ENCODE data around the gene TTLL8. TPM values are rescaled to one million over a fixed set of nuclear protein-coding genes. Genes with fewer than 3 reads are reported as not detected.

The TTLL8 gene
- total RNA-seq, 1 donor from 2014 or later: not detected

- TF ChIP-seq CTCF (conservative IDR thresholded peaks at IDR 0.05): no peak
- Mint-ChIP-seq H3K4me3 (no peak overlapping the region), H3K36me3 (ENCODE audit: low read depth) (no peaks in the 10 kb centered on the region), H3K4me1 (peaks cover 7% of the 10 kb centered on the region), H3K27ac (ENCODE audit: unreplicated experiment) (no peak overlapping the region), H3K9me3 (no peaks in the 10 kb centered on the region), H3K27me3 (ENCODE audit: low read depth) (no peaks in the 10 kb centered on the region)
- no peak for DNase-seq (ENCODE audit: low read depth, low spot score)
Observed at GRCh38 chr22:50076646-50077535, 18.8 kb upstream of the TTLL8 start.

GRCh38 chr22:50074551-50075530 is 16.7 kb upstream of the TTLL8 start:
- no peaks in the 10 kb centered on the region for H3K9me3 Mint-ChIP-seq
- no peak overlapping the region for H3K27ac Mint-ChIP-seq (ENCODE audit: unreplicated experiment)
- TF ChIP-seq CTCF (conservative IDR thresholded peaks at IDR 0.05): no peak
- peaks cover 7% of the 10 kb centered on the region for H3K4me1 Mint-ChIP-seq
- H3K27me3 Mint-ChIP-seq (ENCODE audit: low read depth): no peaks in the 10 kb centered on the region
- H3K4me3 Mint-ChIP-seq: no peak overlapping the region
- no peak for DNase-seq (ENCODE audit: low read depth, low spot score)
- no peaks in the 10 kb centered on the region for H3K36me3 Mint-ChIP-seq (ENCODE audit: low read depth)

- no peak overlapping the region for H3K27ac Mint-ChIP-seq (ENCODE audit: unreplicated experiment)
- H3K4me3 Mint-ChIP-seq: no peak overlapping the region
- H3K27me3 Mint-ChIP-seq (ENCODE audit: low read depth): no peaks in the 10 kb centered on the region
- no peak for TF ChIP-seq CTCF (conservative IDR thresholded peaks at IDR 0.05)
- H3K9me3 Mint-ChIP-seq: no peaks in the 10 kb centered on the region
- H3K36me3 Mint-ChIP-seq (ENCODE audit: low read depth): no peaks in the 10 kb centered on the region
- peaks cover 7% of the 10 kb centered on the region for H3K4me1 Mint-ChIP-seq
- no peak for DNase-seq (ENCODE audit: low read depth, low spot score)
Observed at GRCh38 chr22:50074056-50074455, 16.0 kb upstream of the TTLL8 start.

- H3K27me3 Mint-ChIP-seq (ENCODE audit: low read depth): no peaks in the 10 kb centered on the region
- DNase-seq (ENCODE audit: low read depth, low spot score): no peak
- H3K36me3 Mint-ChIP-seq (ENCODE audit: low read depth): no peaks in the 10 kb centered on the region
- TF ChIP-seq CTCF (conservative IDR thresholded peaks at IDR 0.05): no peak
- peaks cover 7% of the 10 kb centered on the region for H3K4me1 Mint-ChIP-seq
- no peak overlapping the region for H3K4me3 Mint-ChIP-seq
- H3K9me3 Mint-ChIP-seq: no peaks in the 10 kb centered on the region
- no peak overlapping the region for H3K27ac Mint-ChIP-seq (ENCODE audit: unreplicated experiment)
Observed at GRCh38 chr22:50072714-50073538, 14.8 kb upstream of the TTLL8 start.

- Mint-ChIP-seq H3K4me3 (no peak overlapping the region), H3K9me3 (no peaks in the 10 kb centered on the region), H3K36me3 (ENCODE audit: low read depth) (no peaks in the 10 kb centered on the region), H3K27ac (ENCODE audit: unreplicated experiment) (no peak overlapping the region), H3K4me1 (peaks cover 7% of the 10 kb centered on the region), H3K27me3 (ENCODE audit: low read depth) (no peaks in the 10 kb centered on the region)
- no peak for DNase-seq (ENCODE audit: low read depth, low spot score)
- no peak for TF ChIP-seq CTCF (conservative IDR thresholded peaks at IDR 0.05)
Observed at GRCh38 chr22:50072167-50072555, 14.1 kb upstream of the TTLL8 start.

Measured in neural crest cell (in vitro differentiated cells).